ENCODE measurements around the gene ELN. TPM values are rescaled to one million over a fixed set of nuclear protein-coding genes. Genes with fewer than 3 reads are reported as not detected.

The ELN gene
- total RNA-seq, 1 donor from 2014 or later = not detected

DNA sequence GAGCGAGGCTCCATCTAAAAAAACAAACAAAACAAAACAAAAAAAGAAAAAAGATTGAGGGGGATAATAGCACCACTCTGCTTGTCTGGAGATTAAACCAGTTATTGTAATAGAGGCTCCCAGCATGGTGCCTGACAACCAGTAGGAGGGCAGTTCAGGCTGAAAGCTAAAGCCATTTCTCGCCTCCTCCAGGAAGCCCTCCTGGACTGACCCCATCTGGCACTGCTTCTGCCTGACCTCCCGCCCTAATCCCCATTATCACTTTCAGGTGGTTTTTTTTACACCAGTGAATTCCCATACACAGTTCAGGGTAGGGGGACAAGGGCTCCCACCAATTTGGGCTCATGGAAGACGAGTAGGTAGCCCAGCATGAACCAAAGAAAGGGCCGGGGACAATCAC, 8.8 kb upstream of the ELN start:
- intact Hi-C loops (cut with micrococcal nuclease) = no loop called here
- Mint-ChIP-seq H3K27ac (no peak overlapping the region), H3K36me3 (ENCODE audit: low read depth) (no peaks in the 10 kb centered on the region), H3K4me1 (no peaks in the 10 kb centered on the region), H3K4me3 (no peak overlapping the region), H3K27me3 (peaks cover 18% of the 10 kb centered on the region), H3K9me3 (no peaks in the 10 kb centered on the region)
- DNase-seq = no peak
- CTCF ChIA-PET = no interaction called here
- ATAC-seq (ENCODE audit: low read depth) = no peak
- POLR2A ChIA-PET = interaction anchor here (0.6 kb wide), 1 partner anchor 167 kb away, joined by 5 read pairs; no protein-coding TSS in a partner anchor
- TF ChIP-seq, protein P1, sequence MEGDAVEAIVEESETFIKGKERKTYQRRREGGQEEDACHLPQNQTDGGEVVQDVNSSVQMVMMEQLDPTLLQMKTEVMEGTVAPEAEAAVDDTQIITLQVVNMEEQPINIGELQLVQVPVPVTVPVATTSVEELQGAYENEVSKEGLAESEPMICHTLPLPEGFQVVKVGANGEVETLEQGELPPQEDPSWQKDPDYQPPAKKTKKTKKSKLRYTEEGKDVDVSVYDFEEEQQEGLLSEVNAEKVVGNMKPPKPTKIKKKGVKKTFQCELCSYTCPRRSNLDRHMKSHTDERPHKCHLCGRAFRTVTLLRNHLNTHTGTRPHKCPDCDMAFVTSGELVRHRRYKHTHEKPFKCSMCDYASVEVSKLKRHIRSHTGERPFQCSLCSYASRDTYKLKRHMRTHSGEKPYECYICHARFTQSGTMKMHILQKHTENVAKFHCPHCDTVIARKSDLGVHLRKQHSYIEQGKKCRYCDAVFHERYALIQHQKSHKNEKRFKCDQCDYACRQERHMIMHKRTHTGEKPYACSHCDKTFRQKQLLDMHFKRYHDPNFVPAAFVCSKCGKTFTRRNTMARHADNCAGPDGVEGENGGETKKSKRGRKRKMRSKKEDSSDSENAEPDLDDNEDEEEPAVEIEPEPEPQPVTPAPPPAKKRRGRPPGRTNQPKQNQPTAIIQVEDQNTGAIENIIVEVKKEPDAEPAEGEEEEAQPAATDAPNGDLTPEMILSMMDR (IDR thresholded peaks at IDR 0.05) = no peak

DNA sequence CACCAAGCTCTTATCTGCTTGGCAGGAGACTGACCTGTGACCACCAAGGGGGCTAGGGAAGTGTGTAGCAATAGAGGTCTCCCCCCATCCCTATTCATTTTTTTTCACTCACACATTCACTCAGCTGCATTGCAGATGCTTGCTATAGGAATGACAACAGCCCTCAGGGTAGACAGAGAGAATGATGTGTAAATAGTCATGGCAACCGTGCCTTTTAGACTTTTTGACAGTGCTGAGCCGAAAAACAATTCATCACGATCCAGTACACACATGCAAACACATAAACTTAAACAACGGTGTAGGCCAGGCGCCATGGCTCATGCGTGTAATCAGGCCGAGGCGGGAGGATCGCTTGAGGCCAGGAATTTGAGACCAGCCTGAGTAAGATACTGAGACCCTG, 7.6 kb upstream of the ELN start:
- no peaks in the 10 kb centered on the region for H3K4me1 Mint-ChIP-seq
- H3K4me3 Mint-ChIP-seq = no peak overlapping the region
- intact Hi-C loops (cut with micrococcal nuclease) = no loop called here
- no peak overlapping the region for H3K27ac Mint-ChIP-seq
- ATAC-seq (ENCODE audit: low read depth) (no peak), DNase-seq (no peak)
- CTCF ChIA-PET = no interaction called here
- H3K36me3 Mint-ChIP-seq (ENCODE audit: low read depth) = no peaks in the 10 kb centered on the region
- TF ChIP-seq, protein P1 (IDR thresholded peaks at IDR 0.05) = no peak
- peaks cover 28% of the 10 kb centered on the region for H3K27me3 Mint-ChIP-seq
- H3K9me3 Mint-ChIP-seq = no peaks in the 10 kb centered on the region
- POLR2A ChIA-PET = interaction anchor here (0.7 kb wide), 1 partner anchor 8 kb away, joined by 10 read pairs; no protein-coding TSS in a partner anchor

DNA sequence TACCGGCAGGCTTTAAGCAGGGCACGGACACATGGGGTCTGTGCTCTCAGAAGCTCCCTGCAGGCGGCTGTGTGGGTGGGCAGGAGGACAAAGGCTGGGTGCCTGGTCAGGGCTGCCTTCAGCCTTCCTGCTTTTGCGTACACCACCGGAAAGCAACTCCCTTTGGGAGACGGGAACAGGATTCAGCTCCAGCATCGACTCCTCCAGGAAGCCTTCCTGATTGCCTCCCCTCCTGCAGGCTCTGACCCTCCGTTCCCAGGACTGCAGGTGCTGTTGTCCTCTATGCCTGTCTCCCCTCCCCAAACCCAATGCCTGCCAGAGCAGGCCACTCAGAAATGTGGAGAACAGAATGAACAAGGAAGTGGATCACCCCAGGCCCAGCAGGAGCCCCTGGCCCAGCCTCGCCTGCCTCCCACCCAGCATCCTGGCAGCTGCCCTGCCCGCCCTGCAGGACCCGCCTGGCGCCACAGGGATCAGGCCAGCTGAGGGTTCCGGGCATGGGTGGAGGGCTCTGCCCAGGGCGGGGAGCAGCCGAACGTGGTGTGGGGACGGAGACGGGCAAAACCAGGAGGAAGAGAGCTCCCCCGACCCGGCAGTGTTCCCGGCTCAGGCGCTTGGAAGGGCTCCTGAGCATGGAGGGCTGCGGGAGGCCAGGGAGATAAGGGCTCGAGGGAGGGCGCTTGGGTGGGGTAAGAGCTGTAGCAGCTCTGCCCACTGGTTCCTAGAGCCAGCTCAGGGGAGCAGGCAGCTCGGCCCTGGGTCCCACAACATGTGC, 6.2 kb upstream of the ELN start:
- ChIA-PET POLR2A (no interaction called here), CTCF (interaction anchor here (0.6 kb wide), 1 partner anchor 16 kb away, joined by 3 read pairs; no protein-coding TSS in a partner anchor)
- H3K4me3 Mint-ChIP-seq = no peak overlapping the region
- H3K9me3 Mint-ChIP-seq = no peaks in the 10 kb centered on the region
- intact Hi-C loops (cut with micrococcal nuclease) = no loop called here
- H3K27ac Mint-ChIP-seq = no peak overlapping the region
- DNase-seq (no peak), ATAC-seq (ENCODE audit: low read depth) (no peak)
- no peaks in the 10 kb centered on the region for H3K36me3 Mint-ChIP-seq (ENCODE audit: low read depth)
- H3K4me1 Mint-ChIP-seq = peaks cover 1% of the 10 kb centered on the region
- H3K27me3 Mint-ChIP-seq = peaks cover 39% of the 10 kb centered on the region
- TF ChIP-seq, protein P1 (IDR thresholded peaks at IDR 0.05) = no peak

DNA sequence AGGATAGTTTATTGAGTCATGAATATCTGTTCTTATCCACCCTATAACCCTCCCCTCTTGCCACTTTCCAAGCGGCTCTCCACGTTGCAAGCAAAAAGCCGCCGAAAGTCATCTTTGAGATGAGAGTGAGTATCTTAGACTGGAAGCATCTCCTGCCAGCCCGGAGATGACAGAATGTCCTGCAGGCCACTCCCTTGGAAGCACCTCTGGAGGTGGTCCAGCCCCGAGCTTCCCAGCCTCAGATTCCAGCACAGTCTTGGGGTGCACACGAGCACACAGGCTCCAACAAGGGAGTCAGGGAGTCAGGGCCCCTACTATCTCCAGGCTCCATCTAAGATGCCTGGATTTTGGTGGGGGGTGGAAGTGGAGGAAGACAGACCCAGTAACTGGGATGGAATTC, 5.5 kb upstream of the ELN start:
- CTCF ChIA-PET = interaction anchor here (0.6 kb wide), 1 partner anchor 16 kb away, joined by 3 read pairs; no protein-coding TSS in a partner anchor
- Mint-ChIP-seq H3K36me3 (ENCODE audit: low read depth) (no peaks in the 10 kb centered on the region), H3K4me1 (peaks cover 2% of the 10 kb centered on the region), H3K9me3 (no peaks in the 10 kb centered on the region), H3K27me3 (peaks cover 43% of the 10 kb centered on the region), H3K27ac (no peak overlapping the region), H3K4me3 (no peak overlapping the region)
- POLR2A ChIA-PET = no interaction called here
- no peak for DNase-seq
- TF ChIP-seq, protein P1 (IDR thresholded peaks at IDR 0.05) = no peak
- no peak for ATAC-seq (ENCODE audit: low read depth)
- intact Hi-C loops (cut with micrococcal nuclease) = no loop called here

DNA sequence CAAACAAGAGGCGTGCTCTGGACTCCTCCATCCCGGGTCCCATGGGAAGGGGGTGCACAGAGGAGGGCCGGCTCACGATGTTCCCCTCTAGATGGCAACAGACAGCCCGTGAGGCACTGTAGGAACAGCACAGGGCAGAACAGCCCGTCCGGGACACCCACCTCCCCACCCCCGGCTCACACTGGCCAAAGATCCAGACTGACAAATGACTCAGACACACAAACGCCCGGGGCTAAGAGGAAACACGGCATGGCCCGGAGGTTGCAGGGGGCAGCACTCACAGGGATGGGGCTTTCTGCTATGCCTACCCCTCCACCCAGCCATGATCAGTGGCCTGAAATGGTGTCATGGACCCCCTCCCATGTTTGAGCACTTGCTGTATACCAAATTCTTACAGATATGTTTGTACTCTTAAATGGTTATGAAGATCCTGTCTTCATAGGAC, 4.9 kb upstream of the ELN start:
- Mint-ChIP-seq H3K27ac (no peak overlapping the region), H3K4me1 (peaks cover 2% of the 10 kb centered on the region), H3K27me3 (peaks cover 43% of the 10 kb centered on the region), H3K9me3 (no peaks in the 10 kb centered on the region), H3K4me3 (no peak overlapping the region), H3K36me3 (ENCODE audit: low read depth) (no peaks in the 10 kb centered on the region)
- DNase-seq = no peak
- ChIA-PET CTCF (no interaction called here), POLR2A (no interaction called here)
- no peak for ATAC-seq (ENCODE audit: low read depth)
- TF ChIP-seq, protein P1 (IDR thresholded peaks at IDR 0.05) = no peak
- intact Hi-C loops (cut with micrococcal nuclease) = no loop called here
